Measurements from ENCODE around the gene ENKD1. TPM values are rescaled to one million over a fixed set of nuclear protein-coding genes. Genes with fewer than 3 reads are reported as not detected.

ENKD1 gene
- total and polyA plus RNA-seq, 2 of the 4 experiments (the other 2 are of a cell fraction), result 2.9 to 6.3 TPM

DNA sequence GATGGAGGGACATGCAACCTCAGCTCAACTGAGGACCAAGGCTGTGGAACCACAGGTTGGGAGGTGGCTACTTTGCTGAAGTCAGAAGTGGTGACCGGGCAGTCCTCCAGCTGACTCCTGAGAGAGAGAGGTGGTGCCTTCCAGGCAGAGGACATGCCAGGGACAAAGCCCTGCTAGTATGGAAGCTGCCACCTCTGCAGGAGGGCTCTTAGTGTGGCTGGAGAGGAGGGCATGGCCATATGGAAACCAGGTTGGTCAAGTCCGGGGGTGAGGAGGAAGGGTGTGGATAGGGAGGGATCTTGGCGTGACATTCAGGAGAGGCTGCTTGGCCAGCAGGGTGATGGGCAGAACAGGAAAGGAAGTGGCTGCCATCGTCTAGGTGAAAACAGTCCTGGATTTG, 5.8 kb upstream of the ENKD1 start:
- Histone ChIP-seq H3K9ac (ENCODE audit: low read depth, low read length) (no peak overlapping the region), H4K5ac (ENCODE audit: low read depth, low read length) (no peak overlapping the region), H3K56ac (ENCODE audit: extremely low read depth, insufficient read depth, low read length) (no peak overlapping the region), H3K9me1 (ENCODE audit: insufficient read depth, low read length) (no peaks in the 10 kb centered on the region), H3K14ac (replicated peaks; ENCODE audit: low read depth, low read length) (no peak overlapping the region), H3K27me3 (ENCODE audit: control insufficient read depth, insufficient read depth, low read length) (no peaks in the 10 kb centered on the region), H2BK5ac (ENCODE audit: low read depth, low read length, poor library complexity, severe bottlenecking) (no peak overlapping the region), H4K91ac (ENCODE audit: insufficient read depth, low read depth, low read length) (no peak overlapping the region), H3K4ac (ENCODE audit: low read depth, low read length) (no peak overlapping the region), H3K27ac (ENCODE audit: insufficient read depth, low read length) (no peak overlapping the region), H3K79me1 (ENCODE audit: low read depth in 1 of 2, low read length in 2 of 2) (0 out of 4 replicates have a peak, but pooled peaks cover 0 to 4% of the 10 kb centered on the region in 2 experiments), H2BK120ac (ENCODE audit: low read depth, low read length) (no peak overlapping the region), H3K23ac (ENCODE audit: low read depth, low read length) (no peak overlapping the region), H3K4me2 (ENCODE audit: low read depth, low read length) (no peak overlapping the region), H4K8ac (ENCODE audit: low read depth in 2 of 2, low read length in 2 of 2) (no peak overlapping the region), H3K9me3 (ENCODE audit: control insufficient read depth, insufficient read depth, low read length) (no peaks in the 10 kb centered on the region), H3K18ac (ENCODE audit: low read depth, low read length) (no peak overlapping the region), H2AK9ac (replicated peaks; ENCODE audit: low read depth, low read length, poor library complexity) (no peak overlapping the region), H3K4me3 (ENCODE audit: insufficient read depth, low read depth, low read length) (no peak overlapping the region), H2AK5ac (ENCODE audit: low read depth, low read length) (no peak overlapping the region), H3K4me1 (ENCODE audit: control insufficient read depth, insufficient read depth, low read length) (peaks cover 4% of the 10 kb centered on the region), H2BK15ac (ENCODE audit: low read depth, low read length) (no peak overlapping the region), H2AFZ (replicated peaks; ENCODE audit: low read length, poor library complexity) (no peak overlapping the region), H4K20me1 (ENCODE audit: insufficient read depth, low read length) (0 out of 2 replicates have a peak, but pooled peaks cover 6% of the 10 kb centered on the region), H2BK20ac (ENCODE audit: low read depth, low read length) (no peak overlapping the region), H3K36me3 (ENCODE audit: control insufficient read depth, insufficient read depth, low read length) (peaks cover 8% of the 10 kb centered on the region; the same call in 1 of the 2 replicates)
- BruUV-seq (replicated peaks), result no TSS peak
- ATAC-seq (ENCODE audit: low read depth) (no peak), DNase-seq (no peak)
- intact Hi-C loops (cut with micrococcal nuclease), result loop anchor here (1.0 to 10.0 kb wide), 4 partner anchors 135 to 362 kb away; partner anchors contain the start of genes RANBP10 and TSNAXIP1
- 49% methylated on average over 3 of the region's 4 CpGs; no CpG with 5 or more reads in 1 of the 2 experiments for WGBS, 2 experiments (ENCODE audit: extremely low coverage in 2 of 2, insufficient read length in 1 of 2)
- TF ChIP-seq MXI1 (IDR thresholded peaks at IDR 0.05; ENCODE audit: borderline replicate concordance, low read depth, low read length) (no peak), NFE2L2 (IDR thresholded peaks at IDR 0.05; ENCODE audit: low read depth, low read length) (no peak), ELK1 (IDR thresholded peaks at IDR 0.05; ENCODE audit: borderline replicate concordance, low read depth, low read length) (no peak), USF2 (IDR thresholded peaks at IDR 0.05; ENCODE audit: low read depth, low read length) (no peak), POLR2A (IDR thresholded peaks at IDR 0.05; ENCODE audit: low read depth, low read length) (no peak), MAZ (IDR thresholded peaks at IDR 0.05; ENCODE audit: borderline replicate concordance, low read depth, low read length) (no peak), RAD21 (IDR thresholded peaks at IDR 0.05; ENCODE audit: low read length) (no peak)
- ChIA-PET POLR2A (ENCODE audit: unreplicated experiment) (interaction anchor here (0.7 kb wide), 1 partner anchor 134 kb away, joined by 4 read pairs; the partner anchor contains the start of gene TSNAXIP1), CTCF (interaction anchor here (0.6 to 1.8 kb wide), 5 partner anchors 10 to 187 kb away, joined by 3 to 7 read pairs (median 4); partner anchors contain the start of gene GFOD2)
- in situ Hi-C loops (cut with MboI; ENCODE audit: low sequenced_read_pairs), result loop anchor here (5.0 kb wide), 1 partner anchor 255 kb away; no protein-coding TSS in a partner anchor
- dilution Hi-C loops (cut with HindIII; ENCODE audit: low sequenced_read_pairs, unreplicated experiment), result no loop called here
